HepG2 (cell line): ENCODE measurements around the gene MPV17L. TPM values are rescaled to one million over a fixed set of nuclear protein-coding genes. Genes with fewer than 3 reads are reported as not detected.

Experiments
- ARNT ChIP-seq: fragments of 450-650 bp; IDR thresholded peaks from 2 replicates; pipeline ENCODE4 v1.6.1; 2017
- ATF7 ChIP-seq, 2 experiments: fragments of 450-650 bp in 1 of 2; sonication (generic) in 1 of 2; formaldehyde crosslinking in 1 of 2; IDR thresholded peaks; 2 replicates each; pipeline versions ENCODE4 v1.4.0 to v1.6.1; 2016 to 2020; ENCODE audit warnings: antibody characterized with exemption in 1 of 2, mild to moderate bottlenecking in 1 of 2, missing genetic modification reagents in 1 of 2
- BRF2 ChIP-seq: sonication (generic); formaldehyde crosslinking; IDR thresholded peaks from 2 replicates; pipeline ENCODE4 v1.8.1; 2022; ENCODE audit warnings: mild to moderate bottlenecking, missing genetic modification reagents
- DMAP1 ChIP-seq: IDR thresholded peaks from 2 replicates; pipeline ENCODE4 v1.6.1; 2016
- DNMT3B ChIP-seq: conservative IDR thresholded peaks from 2 replicates; pipeline ENCODE4 v1.6.1; 2016; ENCODE audit warnings: missing biosample characterization, control low read depth
- ETV5 ChIP-seq: IDR thresholded peaks from 2 replicates; pipeline ENCODE4 v1.6.1; 2018; ENCODE audit warnings: missing biosample characterization, missing genetic modification reagents, inconsistent platforms, borderline replicate concordance
- GFI1 ChIP-seq: sonication (generic); formaldehyde crosslinking; IDR thresholded peaks from 2 replicates; pipeline ENCODE4 v1.5.0; 2020; ENCODE audit warnings: missing genetic modification reagents, mild to moderate bottlenecking, borderline replicate concordance
- HMGXB4 ChIP-seq, 2 experiments: sonication (generic) in 1 of 2; formaldehyde crosslinking in 1 of 2; IDR thresholded peaks; 2 replicates each; pipeline versions ENCODE4 v1.4.0 to v1.6.1; 2018 to 2020; ENCODE audit warnings: missing genetic modification reagents in 2 of 2, borderline replicate concordance in 1 of 2, low read depth in 1 of 2, mild to moderate bottlenecking in 1 of 2, missing biosample characterization in 1 of 2
- HOXA7 ChIP-seq: sonication (generic); formaldehyde crosslinking; IDR thresholded peaks from 2 replicates; pipeline ENCODE4 v1.8.1; 2022; ENCODE audit warnings: mild to moderate bottlenecking, missing genetic modification reagents, moderate library complexity
- JUND ChIP-seq: sonication (generic); formaldehyde crosslinking; IDR thresholded peaks from 2 replicates; pipeline ENCODE4 v1.8.0; 2022; ENCODE audit warnings: mild to moderate bottlenecking, missing genetic modification reagents
- MAZ ChIP-seq, 2 experiments: sonication (generic) in 1 of 2; formaldehyde crosslinking in 1 of 2; IDR thresholded peaks; 2 replicates each; pipeline versions ENCODE4 v1.5.0 to v1.6.1; 2012 to 2020; ENCODE audit warnings: low read depth in 2 of 2, mild to moderate bottlenecking in 2 of 2, borderline replicate concordance in 1 of 2, improper control_type of control experiment in 1 of 2, low read length in 1 of 2, missing genetic modification reagents in 1 of 2, moderate library complexity in 1 of 2
- MEIS1 ChIP-seq: sonication (generic); formaldehyde crosslinking; IDR thresholded peaks from 2 replicates; pipeline ENCODE4 v1.9.0; 2021; ENCODE audit warnings: mild to moderate bottlenecking, missing genetic modification reagents, moderate library complexity, borderline replicate concordance
- MYC ChIP-seq: sonication (generic); formaldehyde crosslinking; IDR thresholded peaks from 2 replicates; pipeline ENCODE4 v1.9.0; 2021; ENCODE audit warnings: missing genetic modification reagents, borderline replicate concordance
- TOPORS ChIP-seq: sonication (generic); formaldehyde crosslinking; IDR thresholded peaks from 2 replicates; pipeline ENCODE4 v1.8.0; 2023; ENCODE audit warnings: mild to moderate bottlenecking, missing genetic modification reagents
- ZNF281 ChIP-seq: sonication (generic); formaldehyde crosslinking; IDR thresholded peaks from 2 replicates; pipeline ENCODE4 v1.4.0; 2020; ENCODE audit warnings: missing genetic modification reagents, borderline replicate concordance
- ZNF350 ChIP-seq: sonication (generic); formaldehyde crosslinking; IDR thresholded peaks from 2 replicates; pipeline ENCODE4 v1.4.0; 2020; ENCODE audit warnings: mild to moderate bottlenecking, low read depth, missing genetic modification reagents, borderline replicate concordance
- ZNF562 ChIP-seq: sonication (generic); formaldehyde crosslinking; IDR thresholded peaks from 2 replicates; pipeline ENCODE4 v1.8.0; 2022; ENCODE audit warnings: missing genetic modification reagents, borderline replicate concordance
- ZNF644 ChIP-seq: IDR thresholded peaks from 2 replicates; pipeline ENCODE4 v1.6.1; 2016; ENCODE audit warnings: low read depth
- ZNF770 ChIP-seq: sonication (generic); formaldehyde crosslinking; IDR thresholded peaks from 2 replicates; pipeline ENCODE4 v1.5.0; 2020; ENCODE audit warnings: mild to moderate bottlenecking, missing genetic modification reagents
- ZNF775 ChIP-seq: sonication (generic); formaldehyde crosslinking; IDR thresholded peaks from 2 replicates; pipeline ENCODE4 v1.4.0; 2020; ENCODE audit warnings: missing genetic modification reagents, mild to moderate bottlenecking, moderate library complexity, borderline replicate concordance
- polyA plus RNA-seq, 8 experiments: library from polyadenylated mRNA; depleted of rRNA in 3 of 8; stranded (reverse) in 7 of 8; unstranded in 1 of 8; fragments of >200 nt; fragmentation: Illumina TruSeq in 4 of 8; extraction: Trizol in 4 of 8; gene quantifications; 2 replicates each; pipeline versions ENCODE4 v1.2.1 to v1.2.3, GENCODE V29; 2011 to 2016; ENCODE audit warnings: low read depth in 4 of 8, missing spikeins in 1 of 8, mixed read lengths in 1 of 8; ENCODE audit not compliant: insufficient read depth in 1 of 8
- total RNA-seq, 5 experiments: library from RNA; depleted of rRNA; stranded (reverse); fragments of >200 nt; fragmentation: Illumina TruSeq; extraction: Trizol; gene quantifications; 2 replicates each; pipeline ENCODE4 v1.2.3, GENCODE V29; 2016; ENCODE audit warnings: low read depth in 1 of 5

MPV17L gene
- total and polyA plus RNA-seq, 2 of the 13 experiments (the other 11 are each of a cell fraction or from before 2014, with no cell fraction given) = 34.7 to 63.8 TPM

- TF ChIP-seq DNMT3B (CRISPR knock-in tag) (no peak), HMGXB4 (CRISPR knock-in tag; IDR thresholded peaks at IDR 0.05; ENCODE audit: borderline replicate concordance in 1 of 2, low read depth in 1 of 2) (peak in 1 of 2 experiments; percentile 4; a peak in 1 of 4 replicates), ZNF644 (no peak), GFI1 (CRISPR knock-in tag) (no peak), ARNT (no peak), MYC (CRISPR knock-in tag) (no peak), DMAP1 (CRISPR knock-in tag) (no peak), HOXA7 (CRISPR knock-in tag) (no peak), JUND (CRISPR knock-in tag) (no peak), ZNF775 (CRISPR knock-in tag) (peak; percentile 15; the same call in 1 of the 2 replicates), MAZ (IDR thresholded peaks at IDR 0.05; ENCODE audit: borderline replicate concordance, low read depth, low read length) (no peak), MAZ (CRISPR knock-in tag; IDR thresholded peaks at IDR 0.05; ENCODE audit: low read depth) (no peak), BRF2 (CRISPR knock-in tag) (0 out of 2 replicates have a peak, but pooled peaks have one; percentile 8), ZNF562 (CRISPR knock-in tag) (no peak), ZNF350 (CRISPR knock-in tag) (no peak), TOPORS (CRISPR knock-in tag) (0 out of 2 replicates have a peak, but pooled peaks have one; percentile 10), ATF7 (IDR thresholded peaks at IDR 0.05) (no peak), ATF7 (CRISPR knock-in tag; IDR thresholded peaks at IDR 0.05) (no peak), ZNF770 (CRISPR knock-in tag) (peak; percentile 82), ETV5 (CRISPR knock-in tag) (no peak), ZNF281 (CRISPR knock-in tag) (no peak), MEIS1 (CRISPR knock-in tag) (0 out of 2 replicates have a peak, but pooled peaks have one; percentile 14)
Observed at GRCh38 chr16:15399317-15399716, 3.8 kb downstream of the MPV17L start (continued).
